HepG2 (cell line): ENCODE measurements around the gene RABL6. TPM values are rescaled to one million over a fixed set of nuclear protein-coding genes. Genes with fewer than 3 reads are reported as not detected.

Experiments
- ATAC-seq: fragments of 200-7000 bp; cut with Tn5 transposase; 3 replicates; pipeline ENCODE4 v1.9.1; 2020; ENCODE audit warnings: mild to moderate bottlenecking, moderate library complexity
- BruUV-seq: library from RNA; stranded (reverse); fragments of 400-500 nt; replicated peaks from 2 replicates; lab custom pipeline; 2021; lab: Mats Ljungman, UMichigan
- CTCF ChIA-PET: fragments of 300-600 bp; formaldehyde crosslinking; extraction: SDS; loops from one replicate; lab custom pipeline; 2021; ENCODE audit warnings: low total read pairs, inconsistent platforms, low intra/inter-chr PET ratio; lab: Yijun Ruan, JAX
- POLR2A ChIA-PET: fragments of 350-600 bp; sonication (Branson Sonifier 250); formaldehyde crosslinking; loops from one replicate; lab custom pipeline; 2020; ENCODE audit warnings: antibody characterized with exemption, inconsistent platforms; lab: Yijun Ruan, JAX
- DNase-seq: peaks from one replicate; pipeline ENCODE4 v3.0.0-alpha.2; 2015; ENCODE audit warnings: low spot score
- FAIRE-seq: peaks from 3 replicates; lab custom pipeline; 2011; peaks lifted over from hg19 to GRCh38; lab: Jason Lieb, UNC
- H2AFZ ChIP-seq: one replicate; pipeline ENCODE4 v1.6.1; 2011; ENCODE audit warnings: low read length, inconsistent platforms
- H3K27ac ChIP-seq: fragments of 300-600 bp; 3 replicates; pipeline ENCODE4 v1.8.0; 2011; ENCODE audit warnings: mixed run types, mild to moderate bottlenecking, mixed read lengths, low read length, inconsistent platforms; ENCODE audit not compliant: insufficient read depth; ENCODE audit errors: extremely low read length
- H3K27me3 ChIP-seq, 2 experiments: fragments of 200-600 bp in 1 of 2; 2 replicates in 1 of 2; 3 replicates in 1 of 2; pipeline versions ENCODE4 v1.6.0 to v1.8.0; 2011; ENCODE audit warnings: low read length in 2 of 2, mild to moderate bottlenecking in 2 of 2, moderate library complexity in 2 of 2, inconsistent platforms in 1 of 2; ENCODE audit not compliant: insufficient read depth in 2 of 2, control insufficient read depth in 1 of 2
- H3K36me3 ChIP-seq, 2 experiments: fragments of 200-600 bp in 1 of 2; replicated peaks in 1 of 2; 2 replicates in 1 of 2; 3 replicates in 1 of 2; pipeline versions ENCODE4 v1.5.1 to v1.8.0; 2011; ENCODE audit warnings: low read length in 2 of 2, inconsistent platforms in 1 of 2; ENCODE audit not compliant: insufficient read depth in 2 of 2, control insufficient read depth in 1 of 2
- H3K4me1 ChIP-seq: 2 replicates; pipeline ENCODE4 v1.5.1; 2012; ENCODE audit warnings: low read length, inconsistent platforms; ENCODE audit not compliant: insufficient read depth
- H3K4me2 ChIP-seq: 2 replicates; pipeline ENCODE4 v1.6.0; 2011; ENCODE audit warnings: low read depth, low read length, inconsistent platforms
- H3K4me3 ChIP-seq, 3 experiments: fragments of 200-600 bp in 1 of 3; sonication (generic), shearing (Covaris generic) in 1 of 3; replicated peaks in 1 of 3; 2 replicates each; pipeline ENCODE4 v1.5.1; 2011 to 2016; ENCODE audit warnings: low read length in 3 of 3, inconsistent platforms in 2 of 3, low read depth in 2 of 3, mild to moderate bottlenecking in 2 of 3, control low read depth in 1 of 3, mixed read lengths in 1 of 3; ENCODE audit not compliant: insufficient read depth in 1 of 3
- H3K79me2 ChIP-seq: one replicate; pipeline ENCODE4 v1.6.1; 2011; ENCODE audit warnings: low read length, inconsistent platforms; ENCODE audit not compliant: insufficient read depth
- H3K9ac ChIP-seq: 2 replicates; pipeline ENCODE4 v1.6.0; 2011; ENCODE audit warnings: mild to moderate bottlenecking, low read depth, low read length, inconsistent platforms; ENCODE audit not compliant: insufficient read depth
- H3K9me3 ChIP-seq: 2 replicates; pipeline ENCODE4 v1.5.1; 2012; ENCODE audit warnings: mild to moderate bottlenecking, low read length
- H4K20me1 ChIP-seq: 2 replicates; pipeline ENCODE4 v1.6.0; 2011; ENCODE audit warnings: inconsistent platforms, mild to moderate bottlenecking, low read length, moderate library complexity; ENCODE audit not compliant: insufficient read depth
- AGO1 ChIP-seq: fragments of 200-400 bp; formaldehyde crosslinking; IDR thresholded peaks from 2 replicates; pipeline ENCODE4 v1.6.1; 2017; ENCODE audit warnings: mild to moderate bottlenecking, low read depth, low read length, moderate library complexity; ENCODE audit not compliant: poor library complexity, severe bottlenecking
- AKAP8 ChIP-seq: sonication (generic); formaldehyde crosslinking; IDR thresholded peaks from 2 replicates; pipeline ENCODE4 v1.5.1; 2020; ENCODE audit warnings: mild to moderate bottlenecking, missing genetic modification reagents
- ARID2 ChIP-seq: sonication (generic); formaldehyde crosslinking; IDR thresholded peaks from 2 replicates; pipeline ENCODE4 v1.8.1; 2022; ENCODE audit warnings: mild to moderate bottlenecking, missing genetic modification reagents, borderline replicate concordance
- ATF4 ChIP-seq, 2 experiments: fragments of 450-650 bp in 1 of 2; sonication (generic) in 1 of 2; formaldehyde crosslinking; IDR thresholded peaks; 2 replicates each; pipeline versions ENCODE4 v1.5.0 to v1.8.0; 2020 to 2022; ENCODE audit warnings: mild to moderate bottlenecking in 1 of 2, missing genetic modification reagents in 1 of 2
- BRCA1 ChIP-seq: sonication (generic); formaldehyde crosslinking; IDR thresholded peaks from 2 replicates; pipeline ENCODE4 v1.4.0; 2020; ENCODE audit warnings: missing genetic modification reagents
- E2F5 ChIP-seq: sonication (generic); formaldehyde crosslinking; conservative IDR thresholded peaks from 2 replicates; pipeline ENCODE4 v1.4.0; 2020; ENCODE audit warnings: missing genetic modification reagents
- HIVEP1 ChIP-seq: sonication (generic); formaldehyde crosslinking; IDR thresholded peaks from 2 replicates; pipeline ENCODE4 v1.4.0; 2020; ENCODE audit warnings: mild to moderate bottlenecking, missing genetic modification reagents
- IRF9 ChIP-seq: sonication (generic); formaldehyde crosslinking; IDR thresholded peaks from 2 replicates; pipeline ENCODE4 v1.8.0; 2022; ENCODE audit warnings: missing genetic modification reagents, mild to moderate bottlenecking, borderline replicate concordance
- KDM5B ChIP-seq: sonication (generic); formaldehyde crosslinking; IDR thresholded peaks from 2 replicates; pipeline ENCODE4 v1.4.0; 2020; ENCODE audit warnings: missing genetic modification reagents, mild to moderate bottlenecking, borderline replicate concordance
- MBNL3 ChIP-seq: fragments of 250-450 bp; sonication (Bioruptor Pico); conservative IDR thresholded peaks from 2 replicates; pipeline ENCODE4 v1.8.0; 2022; ENCODE audit warnings: mild to moderate bottlenecking, inconsistent platforms
- NCOR1 ChIP-seq: fragments of 200-600 bp; sonication (generic); IDR thresholded peaks from 2 replicates; pipeline ENCODE4 v1.7.0; 2017; ENCODE audit warnings: antibody characterized with exemption, low read length, borderline replicate concordance
- PHF5A ChIP-seq: IDR thresholded peaks from one replicate; pipeline ENCODE4 v1.6.1; 2018; ENCODE audit warnings: low read depth, missing genetic modification reagents; ENCODE audit not compliant: unreplicated experiment
- POGZ ChIP-seq: sonication (generic); formaldehyde crosslinking; IDR thresholded peaks from 2 replicates; pipeline ENCODE4 v1.4.0; 2020; ENCODE audit warnings: mild to moderate bottlenecking, missing genetic modification reagents
- POLR2AphosphoS2 ChIP-seq: IDR thresholded peaks from 2 replicates; pipeline ENCODE4 v1.6.1; 2011; ENCODE audit warnings: low read depth, low read length, improper control_type of control experiment
- THYN1 ChIP-seq: sonication (generic); formaldehyde crosslinking; IDR thresholded peaks from 2 replicates; pipeline ENCODE4 v1.8.1; 2023; ENCODE audit warnings: low read depth, mild to moderate bottlenecking, moderate library complexity, missing genetic modification reagents, borderline replicate concordance
- ZBTB20 ChIP-seq: sonication (generic); formaldehyde crosslinking; IDR thresholded peaks from 2 replicates; pipeline ENCODE4 v1.8.1; 2023; ENCODE audit warnings: missing genetic modification reagents, low read depth, mild to moderate bottlenecking, borderline replicate concordance
- ZNF333 ChIP-seq: sonication (generic); formaldehyde crosslinking; IDR thresholded peaks from 2 replicates; pipeline ENCODE4 v1.4.0; 2020; ENCODE audit warnings: mild to moderate bottlenecking, missing genetic modification reagents, borderline replicate concordance
- ZNF484 ChIP-seq: sonication (generic); formaldehyde crosslinking; IDR thresholded peaks from 2 replicates; pipeline ENCODE4 v1.5.1; 2020; ENCODE audit warnings: mild to moderate bottlenecking, low read depth, missing genetic modification reagents, borderline replicate concordance
- ZNF543 ChIP-seq: sonication (generic); formaldehyde crosslinking; IDR thresholded peaks from 2 replicates; pipeline ENCODE4 v1.4.0; 2020; ENCODE audit warnings: mild to moderate bottlenecking, missing genetic modification reagents
- ZNF556 ChIP-seq: sonication (generic); formaldehyde crosslinking; IDR thresholded peaks from 2 replicates; pipeline ENCODE4 v1.4.0; 2020; ENCODE audit warnings: mild to moderate bottlenecking, missing genetic modification reagents, borderline replicate concordance
- ZNF598 ChIP-seq: sonication (generic); formaldehyde crosslinking; IDR thresholded peaks from 2 replicates; pipeline ENCODE4 v1.5.1; 2020; ENCODE audit warnings: mild to moderate bottlenecking, missing genetic modification reagents, borderline replicate concordance
- ZSCAN30 ChIP-seq: sonication (generic); formaldehyde crosslinking; IDR thresholded peaks from 2 replicates; pipeline ENCODE4 v1.5.0; 2020; ENCODE audit warnings: mild to moderate bottlenecking, missing genetic modification reagents
- WGBS: methylation state at CpG from one replicate; pipeline ENCODE4 v1.1.6; 2017; ENCODE audit warnings: low lambda C conversion rate; 5-methylcytosine and 5-hydroxymethylcytosine counted together
- in situ Hi-C: cut with HindIII; loops from 2 replicates; pipeline ENCODE4 v1.10.0; 2017; ENCODE audit warnings: low pct_unique_long_range_greater_than_20kb; ENCODE audit not compliant: extremely low pct_ligation_motif_present
- intact Hi-C: fragments of 100-400 bp; cut with micrococcal nuclease; formaldehyde crosslinking; loops from one replicate; pipeline ENCODE4 v1.10.0; 2022; ENCODE audit not compliant: unreplicated experiment
- polyA plus RNA-seq, 8 experiments: library from polyadenylated mRNA; depleted of rRNA in 3 of 8; stranded (reverse) in 7 of 8; unstranded in 1 of 8; fragments of >200 nt; fragmentation: Illumina TruSeq in 4 of 8; extraction: Trizol in 4 of 8; gene quantifications; 2 replicates each; pipeline versions ENCODE4 v1.2.1 to v1.2.3, GENCODE V29; 2011 to 2016; ENCODE audit warnings: low read depth in 4 of 8, missing spikeins in 1 of 8, mixed read lengths in 1 of 8; ENCODE audit not compliant: insufficient read depth in 1 of 8
- total RNA-seq, 5 experiments: library from RNA; depleted of rRNA; stranded (reverse); fragments of >200 nt; fragmentation: Illumina TruSeq; extraction: Trizol; gene quantifications; 2 replicates each; pipeline ENCODE4 v1.2.3, GENCODE V29; 2016; ENCODE audit warnings: low read depth in 1 of 5

RABL6 gene
- total and polyA plus RNA-seq, 2 of the 13 experiments (the other 11 are each of a cell fraction or from before 2014, with no cell fraction given), result 81.5 to 125 TPM

GRCh38 chr9:136796238-136796774 lies 11.4 kb upstream of the RABL6 start, which contains the start of gene CCDC183:
Gene CCDC183, plus strand, starts transcription at chr9:136796338. Its CDS starts 60 bp downstream, at chr9:136796398.
- WGBS, result 55% methylated on average over 4 of the region's 5 CpGs
- Histone ChIP-seq H3K9ac (no peak within 1 kb of the TSS), H4K20me1 (no peaks in the 10 kb centered on the region; the same call in 1 of the 2 replicates), H3K27ac (peak within 1 kb of the TSS; percentile 53), H2AFZ (no peak within 1 kb of the TSS), H3K9me3 (no peaks in the 10 kb centered on the region), H3K4me3 (peak within 1 kb of the TSS in 1 of 3 experiments; percentile 38; a peak in 1 of 6 replicates), H3K4me1 (peaks cover 73% of the 10 kb centered on the region), H3K36me3 (0 out of 5 replicates have a peak, but pooled peaks cover 0 to 12% of the 10 kb centered on the region in 2 experiments), H3K27me3 (no peaks in the 10 kb centered on the region; a peak in 1 of 5 replicates), H3K79me2 (peaks cover 48% of the 10 kb centered on the region), H3K4me2 (peak within 1 kb of the TSS; percentile 48)
- intact Hi-C loops (no loop called here), in situ Hi-C loops (no loop called here)
- POLR2A ChIA-PET, result interaction anchor here (1.0 kb wide), 1 partner anchor 10 kb away, joined by 3 read pairs; no protein-coding TSS in a partner anchor
- no TSS peak for BruUV-seq
- DNase-seq, result no peak
- CTCF ChIA-PET, result no interaction called here
- FAIRE-seq, result no peak
- ATAC-seq, result no peak
- 0 out of 2 replicates have a peak, but pooled peaks have one; percentile 12 for TF ChIP-seq IRF9 (CRISPR knock-in tag)
- 0 out of 2 replicates have a peak, but pooled peaks have one; percentile 30 for TF ChIP-seq HIVEP1 (CRISPR knock-in tag)
- TF ChIP-seq AKAP8 (CRISPR knock-in tag), result peak; percentile 44; the same call in 1 of the 2 replicates
- no peak for TF ChIP-seq ZNF333 (CRISPR knock-in tag)
- 0 out of 2 replicates have a peak, but pooled peaks have one; percentile 25 for TF ChIP-seq ZNF556 (CRISPR knock-in tag)
- TF ChIP-seq PHF5A (CRISPR knock-in tag), result peak; percentile 17
- peak; percentile 48; the same call in 1 of the 2 replicates for TF ChIP-seq BRCA1 (CRISPR knock-in tag)
- no peak for TF ChIP-seq ZNF484
- no peak for TF ChIP-seq ZNF543 (CRISPR knock-in tag)
- 0 out of 2 replicates have a peak, but pooled peaks have one; percentile 12 for TF ChIP-seq ZNF598
- TF ChIP-seq NCOR1, result no peak
- no peak for TF ChIP-seq THYN1 (CRISPR knock-in tag)
- peak; percentile 76; the same call in 1 of the 2 replicates for TF ChIP-seq ARID2 (CRISPR knock-in tag)
- no peak for TF ChIP-seq POLR2AphosphoS2
- TF ChIP-seq KDM5B (CRISPR knock-in tag), result peak; percentile 51; the same call in 1 of the 2 replicates
- peak; percentile 87 for TF ChIP-seq AGO1
- TF ChIP-seq POGZ (CRISPR knock-in tag), result 0 out of 2 replicates have a peak, but pooled peaks have one; percentile 25
- no peak for TF ChIP-seq MBNL3 (CRISPR knock-in tag)
- TF ChIP-seq ATF4 (CRISPR knock-in tag; IDR thresholded peaks at IDR 0.05), result no peak
- no peak for TF ChIP-seq E2F5 (CRISPR knock-in tag)
- TF ChIP-seq ZSCAN30, result no peak
- no peak for TF ChIP-seq ZBTB20 (CRISPR knock-in tag)
